Smooth muscle cell (in vitro differentiated cells): ENCODE measurements around the gene ETS1. TPM values are rescaled to one million over a fixed set of nuclear protein-coding genes. Genes with fewer than 3 reads are reported as not detected.

ENCODE experiments used
- DNase-seq: peaks from one replicate; lab custom pipeline; 2025; ENCODE audit not compliant: unreplicated experiment; lab: John Stamatoyannopoulos, UW
- H2AFZ ChIP-seq: fragments of 200-600 bp; sonication (generic); 2 replicates; pipeline ENCODE4 v1.6.0; 2016; ENCODE audit warnings: antibody characterized with exemption, low read depth, mild to moderate bottlenecking
- H3F3A ChIP-seq: fragments of 200-600 bp; sonication (generic); 2 replicates; pipeline ENCODE4 v1.6.0; 2017; ENCODE audit warnings: antibody characterized with exemption, low read depth
- H3K27ac ChIP-seq: fragments of 200-600 bp; sonication (generic); 2 replicates; pipeline ENCODE4 v1.5.1; 2016; ENCODE audit warnings: low read depth, mild to moderate bottlenecking
- H3K27me3 ChIP-seq: fragments of 200-600 bp; sonication (generic); 2 replicates; pipeline ENCODE4 v1.6.1; 2016; ENCODE audit warnings: low read depth, mild to moderate bottlenecking
- H3K36me3 ChIP-seq: fragments of 200-600 bp; sonication (generic); 2 replicates; pipeline ENCODE4 v1.5.1; 2016; ENCODE audit warnings: low read depth
- H3K4me1 ChIP-seq: fragments of 200-600 bp; sonication (generic); 2 replicates; pipeline ENCODE4 v1.5.1; 2016; ENCODE audit warnings: low read depth
- H3K4me2 ChIP-seq: fragments of 200-600 bp; sonication (generic); 2 replicates; pipeline ENCODE4 v1.6.0; 2016; ENCODE audit warnings: mild to moderate bottlenecking
- H3K4me3 ChIP-seq: fragments of 200-600 bp; sonication (generic); 2 replicates; pipeline ENCODE4 v1.5.1; 2016; ENCODE audit warnings: mild to moderate bottlenecking
- H3K79me2 ChIP-seq: fragments of 200-600 bp; sonication (generic); 2 replicates; pipeline ENCODE4 v1.6.0; 2016; ENCODE audit warnings: low read depth, mild to moderate bottlenecking
- H3K9ac ChIP-seq: fragments of 200-600 bp; sonication (generic); 2 replicates; pipeline ENCODE4 v1.6.0; 2016; ENCODE audit warnings: low read depth
- H3K9me3 ChIP-seq: fragments of 200-600 bp; sonication (generic); replicated peaks from 2 replicates; pipeline ENCODE4 v1.5.1; 2016; ENCODE audit warnings: low read depth
- H4K20me1 ChIP-seq: fragments of 200-600 bp; sonication (generic); 2 replicates; pipeline ENCODE4 v1.6.0; 2016; ENCODE audit warnings: low read depth
- WGBS: methylation state at CpG from one replicate; pipeline ENCODE4 v1.1.7; 2016; ENCODE audit warnings: low lambda C conversion rate; 5-methylcytosine and 5-hydroxymethylcytosine counted together
- polyA plus RNA-seq: library from polyadenylated mRNA; unstranded; fragments of >200 nt; fragmentation: Nextera tagmentation; extraction: Ambion mirVana; gene quantifications from 2 replicates; pipeline ENCODE4 v1.2.1, GENCODE V29; 2016
- total RNA-seq: library from RNA; depleted of rRNA; stranded (reverse); fragments of >200 nt; gene quantifications from 2 replicates; pipeline ENCODE4 v1.2.3, GENCODE V29; 2014
- TF ChIP-seq, protein P1 (sequence below): fragments of 200-600 bp; sonication (generic); IDR thresholded peaks from 2 replicates; pipeline ENCODE4 v1.5.1; 2017; ENCODE audit warnings: borderline replicate concordance, mild to moderate bottlenecking, antibody characterized with exemption; ENCODE audit not compliant: insufficient read depth, poor library complexity, severe bottlenecking

The ETS1 gene
- total and polyA plus RNA-seq, 2 experiments from 2014 or later, result 4.1 to 22.8 TPM

GRCh38 chr11:128515826-128516778 is 71.3 kb downstream of the ETS1 start:
- H3K36me3 ChIP-seq, result no peaks in the 10 kb centered on the region
- H3K9ac ChIP-seq, result no peak overlapping the region
- H2AFZ ChIP-seq, result no peak overlapping the region
- H3K4me2 ChIP-seq, result no peak overlapping the region
- DNase-seq, result no peak
- H3K27me3 ChIP-seq, result no peaks in the 10 kb centered on the region
- H4K20me1 ChIP-seq, result peaks cover 95% of the 10 kb centered on the region
- 83% methylated on average over 10 of the region's 10 CpGs for WGBS
- H3K79me2 ChIP-seq, result peaks cover 100% of the 10 kb centered on the region
- H3F3A ChIP-seq, result peaks cover 10% of the 10 kb centered on the region
- H3K4me1 ChIP-seq, result peaks cover 20% of the 10 kb centered on the region
- no peaks in the 10 kb centered on the region for H3K9me3 ChIP-seq
- H3K4me3 ChIP-seq, result no peak overlapping the region
- H3K27ac ChIP-seq, result no peak overlapping the region
- TF ChIP-seq, protein P1, sequence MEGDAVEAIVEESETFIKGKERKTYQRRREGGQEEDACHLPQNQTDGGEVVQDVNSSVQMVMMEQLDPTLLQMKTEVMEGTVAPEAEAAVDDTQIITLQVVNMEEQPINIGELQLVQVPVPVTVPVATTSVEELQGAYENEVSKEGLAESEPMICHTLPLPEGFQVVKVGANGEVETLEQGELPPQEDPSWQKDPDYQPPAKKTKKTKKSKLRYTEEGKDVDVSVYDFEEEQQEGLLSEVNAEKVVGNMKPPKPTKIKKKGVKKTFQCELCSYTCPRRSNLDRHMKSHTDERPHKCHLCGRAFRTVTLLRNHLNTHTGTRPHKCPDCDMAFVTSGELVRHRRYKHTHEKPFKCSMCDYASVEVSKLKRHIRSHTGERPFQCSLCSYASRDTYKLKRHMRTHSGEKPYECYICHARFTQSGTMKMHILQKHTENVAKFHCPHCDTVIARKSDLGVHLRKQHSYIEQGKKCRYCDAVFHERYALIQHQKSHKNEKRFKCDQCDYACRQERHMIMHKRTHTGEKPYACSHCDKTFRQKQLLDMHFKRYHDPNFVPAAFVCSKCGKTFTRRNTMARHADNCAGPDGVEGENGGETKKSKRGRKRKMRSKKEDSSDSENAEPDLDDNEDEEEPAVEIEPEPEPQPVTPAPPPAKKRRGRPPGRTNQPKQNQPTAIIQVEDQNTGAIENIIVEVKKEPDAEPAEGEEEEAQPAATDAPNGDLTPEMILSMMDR, result no peak

GRCh38 chr11:128515086-128515485 is 72.3 kb downstream of the ETS1 start:
- Histone ChIP-seq H3K79me2 (peaks cover 99% of the 10 kb centered on the region), H3K4me1 (peaks cover 14% of the 10 kb centered on the region), H3K4me2 (no peak overlapping the region), H3K4me3 (no peak overlapping the region), H3K27me3 (no peaks in the 10 kb centered on the region), H3K27ac (no peak overlapping the region), H3K36me3 (no peaks in the 10 kb centered on the region), H2AFZ (no peak overlapping the region), H4K20me1 (peaks cover 99% of the 10 kb centered on the region), H3F3A (peaks cover 12% of the 10 kb centered on the region), H3K9me3 (no peaks in the 10 kb centered on the region), H3K9ac (no peak overlapping the region)
- WGBS, result 70% methylated on average over 6 of the region's 6 CpGs
- DNase-seq, result no peak
- TF ChIP-seq, protein P1, result no peak

GRCh38 chr11:128513915-128514681 is 73.3 kb downstream of the ETS1 start:
- no peaks in the 10 kb centered on the region for H3K27me3 ChIP-seq
- peaks cover 14% of the 10 kb centered on the region for H3K4me1 ChIP-seq
- peaks cover 99% of the 10 kb centered on the region for H4K20me1 ChIP-seq
- TF ChIP-seq, protein P1, result no peak
- no peak overlapping the region for H3K27ac ChIP-seq
- no peak overlapping the region for H2AFZ ChIP-seq
- peaks cover 15% of the 10 kb centered on the region for H3F3A ChIP-seq
- no peak overlapping the region for H3K4me3 ChIP-seq
- H3K4me2 ChIP-seq, result no peak overlapping the region
- H3K9me3 ChIP-seq, result no peaks in the 10 kb centered on the region
- no peaks in the 10 kb centered on the region for H3K36me3 ChIP-seq
- no peak overlapping the region for H3K9ac ChIP-seq
- no peak for DNase-seq
- WGBS, result 84% methylated on average over 6 of the region's 6 CpGs
- H3K79me2 ChIP-seq, result peaks cover 98% of the 10 kb centered on the region
